GM12875 (cell line): ENCODE results near the gene ZNF608.

Experiments
- H3K4me3 ChIP-seq: one replicate; pipeline ENCODE4 v1.5.1; 2011; ENCODE audit warnings: low read depth, low read length, control low read depth
- CTCF ChIP-seq: IDR thresholded peaks from 2 replicates; pipeline ENCODE4 v1.5.1; 2011; ENCODE audit warnings: low read depth, mild to moderate bottlenecking, control low read depth, inconsistent platforms, low read length, moderate library complexity, borderline replicate concordance; ENCODE audit not compliant: insufficient read depth

Gene ZNF608

GRCh38 chr5:124736805-124737188 lies 9.6 kb downstream of the ZNF608 start:
- no peak overlapping the region for H3K4me3 ChIP-seq
- no peak for TF ChIP-seq CTCF

GRCh38 chr5:124736082-124736804 lies 10.2 kb downstream of the ZNF608 start:
- H3K4me3 ChIP-seq, result no peak overlapping the region
- no peak for TF ChIP-seq CTCF

- TF ChIP-seq CTCF, result no peak
- peak overlapping the region; percentile 21 for H3K4me3 ChIP-seq
Observed at GRCh38 chr5:124735169-124735858, 11.1 kb downstream of the ZNF608 start.

GRCh38 chr5:124734574-124735168 lies 11.8 kb downstream of the ZNF608 start:
- H3K4me3 ChIP-seq, result no peak overlapping the region
- TF ChIP-seq CTCF, result no peak

GRCh38 chr5:124733329-124733650 lies 13.1 kb downstream of the ZNF608 start:
- H3K4me3 ChIP-seq, result no peak overlapping the region
- TF ChIP-seq CTCF, result no peak

GRCh38 chr5:124732428-124733328 lies 13.8 kb downstream of the ZNF608 start:
- no peak overlapping the region for H3K4me3 ChIP-seq
- no peak for TF ChIP-seq CTCF
